ENCODE data around the gene MBOAT1.

MBOAT1 gene

DNA sequence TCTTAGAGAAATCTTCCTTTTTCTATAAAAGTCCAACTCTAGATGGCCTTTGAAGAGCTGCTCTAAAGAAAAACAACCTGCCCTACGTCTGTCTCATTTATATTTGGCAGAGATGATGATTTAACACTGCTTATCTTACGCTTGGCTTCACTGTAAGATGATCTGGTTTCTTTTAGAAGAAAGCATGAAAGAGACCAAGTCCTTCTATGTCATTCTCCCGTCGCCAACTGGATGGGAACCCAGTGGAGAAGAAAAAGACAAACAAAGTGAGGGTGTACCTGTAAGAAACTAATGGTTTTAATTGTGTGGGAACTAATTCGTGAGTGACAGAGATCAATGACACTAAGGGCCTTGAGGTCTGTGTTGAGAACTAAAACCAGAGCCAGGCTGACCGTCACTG is 92.8 kb downstream of the MBOAT1 start:
- TF ChIP-seq, protein P1, sequence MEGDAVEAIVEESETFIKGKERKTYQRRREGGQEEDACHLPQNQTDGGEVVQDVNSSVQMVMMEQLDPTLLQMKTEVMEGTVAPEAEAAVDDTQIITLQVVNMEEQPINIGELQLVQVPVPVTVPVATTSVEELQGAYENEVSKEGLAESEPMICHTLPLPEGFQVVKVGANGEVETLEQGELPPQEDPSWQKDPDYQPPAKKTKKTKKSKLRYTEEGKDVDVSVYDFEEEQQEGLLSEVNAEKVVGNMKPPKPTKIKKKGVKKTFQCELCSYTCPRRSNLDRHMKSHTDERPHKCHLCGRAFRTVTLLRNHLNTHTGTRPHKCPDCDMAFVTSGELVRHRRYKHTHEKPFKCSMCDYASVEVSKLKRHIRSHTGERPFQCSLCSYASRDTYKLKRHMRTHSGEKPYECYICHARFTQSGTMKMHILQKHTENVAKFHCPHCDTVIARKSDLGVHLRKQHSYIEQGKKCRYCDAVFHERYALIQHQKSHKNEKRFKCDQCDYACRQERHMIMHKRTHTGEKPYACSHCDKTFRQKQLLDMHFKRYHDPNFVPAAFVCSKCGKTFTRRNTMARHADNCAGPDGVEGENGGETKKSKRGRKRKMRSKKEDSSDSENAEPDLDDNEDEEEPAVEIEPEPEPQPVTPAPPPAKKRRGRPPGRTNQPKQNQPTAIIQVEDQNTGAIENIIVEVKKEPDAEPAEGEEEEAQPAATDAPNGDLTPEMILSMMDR (conservative IDR thresholded peaks at IDR 0.05; ENCODE audit: control insufficient read depth, insufficient read depth, low read depth, low read length): no peak
- DNase-seq (ENCODE audit: low read depth): no peak
- no peak overlapping the region for H3K4me3 ChIP-seq (ENCODE audit: control insufficient read depth, low read depth, low read length)

DNA sequence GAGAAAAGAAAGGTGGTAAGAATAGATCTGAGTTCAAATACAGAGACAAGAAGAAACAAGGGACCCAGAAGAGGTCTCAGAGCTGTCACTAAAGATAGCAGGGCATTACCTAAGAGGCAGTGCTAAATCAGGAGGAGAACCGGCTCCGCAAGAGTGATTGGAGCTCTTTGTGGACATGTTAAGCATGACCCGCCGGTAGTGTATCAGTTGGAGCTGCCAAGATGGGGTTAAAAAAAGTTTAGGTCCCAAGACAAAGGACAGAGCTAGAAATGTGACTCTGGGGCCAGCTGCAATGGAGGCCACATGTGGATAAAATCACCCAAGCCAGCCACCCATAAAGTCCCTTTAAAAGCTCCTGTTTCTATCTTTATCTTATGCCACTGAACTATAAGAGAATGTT is 93.4 kb downstream of the MBOAT1 start:
- TF ChIP-seq, protein P1 (conservative IDR thresholded peaks at IDR 0.05; ENCODE audit: control insufficient read depth, insufficient read depth, low read depth, low read length): no peak
- DNase-seq (ENCODE audit: low read depth): no peak
- H3K4me3 ChIP-seq (ENCODE audit: control insufficient read depth, low read depth, low read length): no peak overlapping the region

DNA sequence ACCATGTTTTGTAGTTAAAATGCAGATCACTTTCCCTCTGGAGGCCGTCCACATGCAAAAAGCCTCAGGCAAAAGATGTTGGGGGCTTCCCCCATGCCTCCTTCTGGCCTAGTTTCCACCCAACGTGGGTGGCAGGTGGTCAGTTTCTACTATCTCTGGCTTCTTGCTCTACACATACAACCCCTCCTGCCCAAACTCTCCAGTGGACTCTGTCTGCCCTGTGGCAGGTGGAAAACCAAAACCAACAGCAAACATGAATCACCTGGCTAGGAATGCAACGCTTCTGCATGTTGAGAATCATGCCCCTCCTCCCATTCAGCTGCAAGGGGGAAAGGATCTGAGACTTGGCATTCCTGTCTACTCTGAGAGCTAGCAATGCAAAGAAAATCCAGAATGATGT is 94.8 kb downstream of the MBOAT1 start:
- no peak overlapping the region for H3K4me3 ChIP-seq (ENCODE audit: control insufficient read depth, low read depth, low read length)
- TF ChIP-seq, protein P1 (conservative IDR thresholded peaks at IDR 0.05; ENCODE audit: control insufficient read depth, insufficient read depth, low read depth, low read length): no peak
- no peak for DNase-seq (ENCODE audit: low read depth)

DNA sequence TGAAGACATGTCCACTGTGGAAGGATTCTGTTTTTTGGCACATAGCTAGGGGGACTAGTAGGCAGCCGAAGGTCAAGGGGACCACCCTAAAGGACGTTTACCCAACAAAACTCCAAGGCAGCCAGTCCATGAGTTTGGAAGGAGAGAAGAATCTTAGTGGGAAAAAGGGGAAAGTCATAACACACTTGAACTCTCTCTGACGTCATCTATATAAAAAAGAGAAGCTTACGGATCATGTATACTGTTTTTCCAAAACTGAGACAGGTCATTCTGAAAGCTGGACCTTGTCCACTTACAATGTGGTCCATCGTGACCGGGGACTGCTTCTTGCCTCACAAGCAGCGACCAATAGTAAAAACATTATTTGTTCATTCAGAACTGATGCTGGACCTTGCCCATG is 95.5 kb downstream of the MBOAT1 start:
- TF ChIP-seq, protein P1 (conservative IDR thresholded peaks at IDR 0.05; ENCODE audit: control insufficient read depth, insufficient read depth, low read depth, low read length): no peak
- no peak for DNase-seq (ENCODE audit: low read depth)

DNA sequence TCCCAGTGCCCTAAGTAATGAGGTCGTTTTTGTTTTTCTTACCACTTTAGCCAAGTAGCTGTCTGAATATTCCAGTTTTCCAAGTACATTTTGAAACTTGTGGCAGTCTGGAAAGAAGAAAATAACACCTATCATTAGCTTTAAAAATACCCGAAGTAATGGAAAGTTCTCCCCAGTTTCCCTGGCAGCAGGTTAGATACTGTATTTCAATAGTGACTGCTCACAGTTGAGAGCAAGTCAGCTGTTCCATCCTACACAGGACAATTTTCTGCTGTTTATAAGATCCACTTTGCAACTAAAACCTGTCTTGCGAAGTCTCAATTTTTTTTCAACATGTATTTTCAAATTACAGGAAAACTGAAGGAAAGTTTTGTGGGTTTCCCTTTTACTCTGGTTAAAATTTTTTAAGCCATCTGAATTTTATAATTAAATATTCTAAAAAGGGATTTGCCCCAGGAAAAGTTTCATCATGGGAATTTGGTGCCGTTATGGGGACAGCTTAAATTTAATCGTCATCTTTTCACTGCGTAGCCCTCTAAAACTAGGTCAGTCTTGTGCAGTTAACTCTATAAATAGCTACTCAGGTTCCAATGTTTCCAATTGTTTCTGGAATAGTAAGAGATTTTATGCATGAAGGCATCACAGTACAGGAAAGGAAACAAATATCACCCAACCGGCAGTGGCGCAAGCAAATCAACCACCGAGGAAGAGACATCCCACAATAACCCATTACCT is 96.9 kb downstream of the MBOAT1 start:
- no peak for DNase-seq (ENCODE audit: low read depth)
- TF ChIP-seq, protein P1 (conservative IDR thresholded peaks at IDR 0.05; ENCODE audit: control insufficient read depth, insufficient read depth, low read depth, low read length): no peak
- H3K4me3 ChIP-seq (ENCODE audit: control insufficient read depth, low read depth, low read length): no peak overlapping the region

More for the DNA sequence above, 95.5 kb downstream of the MBOAT1 start:
- H3K4me3 ChIP-seq (ENCODE audit: control insufficient read depth, low read depth, low read length): no peak overlapping the region

DNA sequence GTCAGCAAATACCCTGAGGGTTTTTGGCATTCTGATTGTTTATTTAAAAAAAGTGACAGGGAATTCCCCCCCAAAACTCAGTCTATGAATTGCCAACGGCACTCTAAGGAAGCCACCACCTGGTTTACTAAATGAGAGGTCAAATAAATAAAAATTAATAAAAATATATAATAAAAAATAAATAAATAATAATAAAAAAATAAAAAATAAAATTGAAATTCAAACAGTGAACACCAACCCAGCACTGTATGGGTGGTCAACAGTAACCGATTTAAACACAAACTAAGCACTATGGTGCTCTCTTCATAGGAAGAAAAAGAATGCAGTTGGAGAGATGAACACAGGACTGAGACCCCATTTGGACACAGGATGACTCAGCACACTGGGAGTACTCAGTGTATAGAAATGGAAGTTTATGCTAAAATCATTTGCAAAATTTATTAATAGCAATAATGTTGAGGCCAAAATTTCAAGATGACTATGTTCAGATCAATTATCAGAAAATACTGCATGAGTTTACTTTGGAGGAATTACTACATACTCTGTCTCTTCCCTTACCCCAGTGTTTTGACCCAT is 98.5 kb downstream of the MBOAT1 start:
- TF ChIP-seq, protein P1 (conservative IDR thresholded peaks at IDR 0.05; ENCODE audit: control insufficient read depth, insufficient read depth, low read depth, low read length): no peak
- no peak for DNase-seq (ENCODE audit: low read depth)
- H3K4me3 ChIP-seq (ENCODE audit: control insufficient read depth, low read depth, low read length): no peak overlapping the region

Data from fibroblast of mammary gland (primary cell).